Liver (tissue), 9 donors: Measurements from ENCODE around the gene IPPK. TPM values are rescaled to one million over a fixed set of nuclear protein-coding genes. Genes with fewer than 3 reads are reported as not detected.

Source experiments
- DNase-seq: peaks from one replicate; pipeline ENCODE4 v3.0.0-alpha.2; 2017; ENCODE audit warnings: low spot score
- H3K27ac ChIP-seq, 2 donors: one replicate each; pipeline ENCODE4 v1.7.0; 2013; ENCODE audit warnings: inconsistent platforms in 2 of 2, low read length in 2 of 2, control low read depth in 1 of 2, low read depth in 1 of 2, mild to moderate bottlenecking in 1 of 2
- H3K27me3 ChIP-seq, 4 donors: one replicate each; pipeline versions ENCODE4 v1.6.1 to v1.7.0; 2013; ENCODE audit warnings: low read length in 3 of 4, inconsistent platforms in 1 of 4, mild to moderate bottlenecking in 1 of 4, moderate library complexity in 1 of 4; ENCODE audit not compliant: control insufficient read depth in 4 of 4, insufficient read depth in 4 of 4
- H3K36me3 ChIP-seq, 4 donors: one replicate each; pipeline versions ENCODE4 v1.6.1 to v1.7.0; 2013; ENCODE audit warnings: low read length in 3 of 4, mild to moderate bottlenecking in 3 of 4, low read depth in 1 of 4, moderate library complexity in 1 of 4; ENCODE audit not compliant: control insufficient read depth in 4 of 4, insufficient read depth in 3 of 4
- H3K4me1 ChIP-seq, 4 donors: one replicate each; pipeline versions ENCODE4 v1.6.1 to v1.7.0; 2013; ENCODE audit warnings: low read length in 3 of 4, mild to moderate bottlenecking in 3 of 4, moderate library complexity in 1 of 4; ENCODE audit not compliant: control insufficient read depth in 4 of 4, insufficient read depth in 4 of 4
- H3K4me3 ChIP-seq, 3 donors: one replicate each; pipeline versions ENCODE4 v1.6.1 to v1.7.0; 2013; ENCODE audit warnings: low read length in 3 of 3, control low read depth in 1 of 3, low read depth in 1 of 3, mild to moderate bottlenecking in 1 of 3
- H3K9ac ChIP-seq, 2 donors: one replicate each; pipeline ENCODE4 v1.7.0; 2013; ENCODE audit warnings: low read length in 2 of 2, mild to moderate bottlenecking in 2 of 2, moderate library complexity in 2 of 2, control low read depth in 1 of 2, low read depth in 1 of 2
- H3K9me3 ChIP-seq, 4 donors: one replicate each; pipeline versions ENCODE4 v1.6.1 to v1.7.0; 2013; ENCODE audit warnings: low read length in 3 of 4; ENCODE audit not compliant: control insufficient read depth in 4 of 4
- ATF3 ChIP-seq: IDR thresholded peaks from 2 replicates; pipeline ENCODE4 v1.6.1; 2016; ENCODE audit warnings: antibody characterized with exemption
- CTCF ChIP-seq: fragments of 150-350 bp; IDR thresholded peaks from 2 replicates; pipeline ENCODE4 v1.5.1; 2017; ENCODE audit warnings: improper control_type of control experiment, low read depth, low read length; ENCODE audit not compliant: missing input control
- EGR1 ChIP-seq, 2 donors: IDR thresholded peaks; 2 replicates each; pipeline ENCODE4 v1.6.1; 2016 to 2018; ENCODE audit warnings: antibody characterized with exemption in 2 of 2, low read depth in 2 of 2
- FOXA1 ChIP-seq: IDR thresholded peaks from 2 replicates; pipeline ENCODE4 v1.6.1; 2016; ENCODE audit warnings: antibody characterized with exemption
- FOXA2 ChIP-seq: IDR thresholded peaks from 2 replicates; pipeline ENCODE4 v1.6.1; 2016; ENCODE audit warnings: antibody characterized with exemption
- GABPA ChIP-seq, 2 donors: IDR thresholded peaks in 1 of 2; conservative IDR thresholded peaks in 1 of 2; 2 replicates each; pipeline ENCODE4 v1.6.1; 2016; ENCODE audit warnings: antibody characterized with exemption in 2 of 2, mild to moderate bottlenecking in 1 of 2, moderate library complexity in 1 of 2
- HNF4G ChIP-seq: IDR thresholded peaks from 2 replicates; pipeline ENCODE4 v1.6.1; 2016; ENCODE audit warnings: antibody characterized with exemption
- JUND ChIP-seq, 2 donors: IDR thresholded peaks; 2 replicates each; pipeline ENCODE4 v1.6.1; 2016; ENCODE audit warnings: antibody characterized with exemption in 2 of 2
- MAX ChIP-seq: IDR thresholded peaks from 2 replicates; pipeline ENCODE4 v1.6.1; 2016; ENCODE audit warnings: antibody characterized with exemption
- NR2F2 ChIP-seq: IDR thresholded peaks from 2 replicates; pipeline ENCODE4 v1.6.1; 2016; ENCODE audit warnings: antibody characterized with exemption
- RAD21 ChIP-seq, 2 donors: IDR thresholded peaks; 2 replicates each; pipeline ENCODE4 v1.6.1; 2016; ENCODE audit warnings: antibody characterized with exemption in 2 of 2, mild to moderate bottlenecking in 2 of 2
- REST ChIP-seq: IDR thresholded peaks from 2 replicates; pipeline ENCODE4 v1.6.1; 2016; ENCODE audit warnings: antibody characterized with exemption, mild to moderate bottlenecking
- RXRA ChIP-seq, 2 donors: IDR thresholded peaks; 2 replicates each; pipeline ENCODE4 v1.6.1; 2017 to 2018; ENCODE audit warnings: antibody characterized with exemption in 2 of 2, mild to moderate bottlenecking in 1 of 2
- SP1 ChIP-seq: IDR thresholded peaks from 2 replicates; pipeline ENCODE4 v1.6.1; 2018; ENCODE audit warnings: antibody characterized with exemption, mild to moderate bottlenecking
- TAF1 ChIP-seq: conservative IDR thresholded peaks from 2 replicates; pipeline ENCODE4 v1.6.1; 2016; ENCODE audit warnings: antibody characterized with exemption, mild to moderate bottlenecking
- YY1 ChIP-seq: IDR thresholded peaks from 2 replicates; pipeline ENCODE4 v1.6.1; 2016; ENCODE audit warnings: antibody characterized with exemption, mild to moderate bottlenecking
- ZBTB33 ChIP-seq: IDR thresholded peaks from 2 replicates; pipeline ENCODE4 v1.6.1; 2016; ENCODE audit warnings: antibody characterized with exemption
- WGBS: extraction: QIAGEN DNeasy Blood & Tissue Kit; methylation state at CpG from one replicate; pipeline ENCODE4 v1.1.7; 2013; 5-methylcytosine and 5-hydroxymethylcytosine counted together
- polyA plus RNA-seq, 2 donors: library from polyadenylated mRNA; stranded (reverse) in 1 of 2; unstranded in 1 of 2; fragments of 200-250 nt in 1 of 2; fragments of >200 nt in 1 of 2; fragmentation: Nextera tagmentation in 1 of 2; extraction: Ambion mirVana in 1 of 2; gene quantifications; one replicate each; pipeline versions ENCODE4 v1.2.1 to v1.2.3, GENCODE V29; 2013 to 2015
- total RNA-seq, 2 donors: library from RNA; depleted of rRNA; stranded (reverse); fragments of >200 nt; gene quantifications; one replicate each; pipeline ENCODE4 v1.2.3, GENCODE V29; 2014
- donor health status: healthy.
- donor health status: healthy.
- donor health status: healthy.
- donor health status: healthy.
- donor health status: healthy.

IPPK gene
- total and polyA plus RNA-seq, 4 donors = 2.1 to 5.9 (median 3.6) TPM

- peaks cover 0 to 4% (median 0%) of the 10 kb centered on the region in 4 donors for H3K4me1 ChIP-seq
- no peak overlapping the region for H3K27ac ChIP-seq
- no peak for DNase-seq
- peaks cover 0 to 36% (median 15%) of the 10 kb centered on the region in 4 donors for H3K36me3 ChIP-seq
- H3K9ac ChIP-seq = no peak overlapping the region
- no peaks in the 10 kb centered on the region for H3K27me3 ChIP-seq
- 96% methylated on average over 3 of the region's 3 CpGs for WGBS
- H3K4me3 ChIP-seq = no peak overlapping the region
- H3K9me3 ChIP-seq = no peaks in the 10 kb centered on the region
- TF ChIP-seq RAD21 (IDR thresholded peaks at IDR 0.05) = no peak
- TF ChIP-seq YY1 = no peak
- TF ChIP-seq EGR1 (IDR thresholded peaks at IDR 0.05; ENCODE audit: low read depth in 2 of 2) = no peak
- no peak for TF ChIP-seq ATF3
- TF ChIP-seq HNF4G = no peak
- no peak for TF ChIP-seq JUND (IDR thresholded peaks at IDR 0.05)
- TF ChIP-seq MAX = no peak
- TF ChIP-seq TAF1 = no peak
- TF ChIP-seq NR2F2 = no peak
- TF ChIP-seq CTCF = no peak
- no peak for TF ChIP-seq RXRA (IDR thresholded peaks at IDR 0.05)
- no peak for TF ChIP-seq REST
- TF ChIP-seq ZBTB33 = no peak
- no peak for TF ChIP-seq GABPA (IDR thresholded peaks at IDR 0.05 in 1 of 2, conservative IDR thresholded peaks at IDR 0.05 in 1 of 2)
- TF ChIP-seq FOXA1 = no peak
- no peak for TF ChIP-seq FOXA2
Observed at GRCh38 chr9:92709954-92710353, 40.0 kb upstream of the IPPK start.

- no peak overlapping the region for H3K27ac ChIP-seq
- no peaks in the 10 kb centered on the region for H3K27me3 ChIP-seq
- peaks cover 0 to 4% (median 0%) of the 10 kb centered on the region in 4 donors for H3K4me1 ChIP-seq
- TF ChIP-seq SP1 = no peak
- TF ChIP-seq TAF1 = no peak
- no peak for TF ChIP-seq ATF3
- no peak for TF ChIP-seq MAX
- TF ChIP-seq RAD21 (IDR thresholded peaks at IDR 0.05) = no peak
- no peak overlapping the region for H3K9ac ChIP-seq
- H3K36me3 ChIP-seq = peaks cover 0 to 29% (median 11%) of the 10 kb centered on the region in 4 donors
- DNase-seq = no peak
- no peak overlapping the region for H3K4me3 ChIP-seq
- no peaks in the 10 kb centered on the region for H3K9me3 ChIP-seq
Observed at GRCh38 chr9:92709240-92709639, 39.3 kb upstream of the IPPK start.
